HG02678 (cell line): ENCODE results near the gene CLEC14A.

Experiments
- ATAC-seq: cut with Tn5 transposase; IDR thresholded peaks from one replicate; pipeline ENCODE4 v1.9.1; 2021; ENCODE audit warnings: mild to moderate bottlenecking, moderate library complexity; ENCODE audit not compliant: unreplicated experiment

Gene CLEC14A

GRCh38 chr14:38250331-38250730 is 5.6 kb downstream of the CLEC14A start:
- no peak for ATAC-seq

- ATAC-seq, result no peak
Measured at GRCh38 chr14:38248321-38249028, 7.4 kb downstream of the CLEC14A start.

DNA sequence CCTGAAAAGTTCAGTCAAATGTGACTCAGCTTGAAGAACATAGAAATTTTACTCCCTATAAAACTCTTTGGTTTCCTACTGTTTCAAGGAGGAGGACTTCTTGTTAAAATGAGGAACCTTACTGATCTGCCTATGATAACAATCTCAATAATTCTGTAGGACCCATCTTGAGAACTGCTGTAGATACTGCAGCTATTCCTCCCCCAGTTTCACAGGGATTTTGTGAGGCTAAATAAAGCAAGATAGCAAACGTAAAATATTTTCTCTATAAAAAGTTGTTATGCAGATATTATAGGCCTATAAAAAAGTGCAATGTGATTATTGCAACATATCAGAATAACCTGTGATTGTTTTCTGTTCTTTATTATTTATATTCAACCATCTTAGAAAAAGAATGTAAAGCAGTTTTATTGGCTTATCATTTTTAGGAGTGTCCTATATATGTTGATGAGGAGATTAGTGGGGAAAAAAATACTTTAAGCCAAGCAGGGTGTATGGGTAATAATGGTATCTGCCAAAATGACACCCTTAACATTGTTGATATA is 12.1 kb downstream of the CLEC14A start:
- ATAC-seq, result no peak

- no peak for ATAC-seq
Measured at GRCh38 chr14:38238878-38239277, 17.0 kb downstream of the CLEC14A start.

GRCh38 chr14:38238332-38238731 is 17.6 kb downstream of the CLEC14A start:
- no peak for ATAC-seq

DNA sequence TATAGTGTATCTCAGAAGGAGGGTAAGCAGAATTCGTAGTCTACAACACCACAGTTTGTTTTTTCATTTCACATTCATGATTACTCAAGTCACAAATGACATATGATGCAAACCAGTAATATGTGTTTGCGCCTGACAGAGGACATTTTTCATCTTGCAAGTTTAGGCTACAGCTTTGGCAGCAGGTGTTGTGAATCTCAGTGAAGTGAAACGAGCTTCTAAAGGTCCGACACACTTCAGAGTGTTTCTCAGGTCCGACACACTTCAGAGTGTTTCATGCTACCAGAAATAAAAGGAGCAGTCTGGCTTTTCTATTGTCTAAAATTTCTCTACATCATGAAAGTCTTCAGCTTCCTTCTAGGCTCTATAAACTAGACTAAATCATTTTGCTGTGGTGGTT is 22.7 kb downstream of the CLEC14A start:
- ATAC-seq, result no peak

DNA sequence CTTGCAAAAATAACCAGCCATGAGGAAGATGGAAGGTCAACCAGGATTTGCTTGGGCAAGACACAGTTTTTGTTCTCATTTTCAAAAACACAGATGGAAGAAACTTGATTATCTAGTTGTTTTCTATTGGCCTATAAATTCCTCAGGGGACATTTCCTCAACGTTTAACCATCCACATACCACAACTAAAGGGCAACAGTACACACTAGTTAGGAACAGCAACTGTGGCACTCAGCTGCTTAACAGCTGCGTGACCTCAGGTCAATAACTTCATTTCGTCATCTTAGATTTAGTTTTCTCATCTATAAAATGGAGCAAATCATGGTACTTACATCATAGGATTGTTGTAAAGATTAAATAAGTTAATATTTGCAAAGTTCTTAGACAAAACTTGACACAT is 29.5 kb downstream of the CLEC14A start:
- no peak for ATAC-seq

- ATAC-seq, result no peak
Measured at GRCh38 chr14:38225946-38226345, 29.9 kb downstream of the CLEC14A start.

GRCh38 chr14:38224338-38224737 is 31.6 kb downstream of the CLEC14A start:
- no peak for ATAC-seq

DNA sequence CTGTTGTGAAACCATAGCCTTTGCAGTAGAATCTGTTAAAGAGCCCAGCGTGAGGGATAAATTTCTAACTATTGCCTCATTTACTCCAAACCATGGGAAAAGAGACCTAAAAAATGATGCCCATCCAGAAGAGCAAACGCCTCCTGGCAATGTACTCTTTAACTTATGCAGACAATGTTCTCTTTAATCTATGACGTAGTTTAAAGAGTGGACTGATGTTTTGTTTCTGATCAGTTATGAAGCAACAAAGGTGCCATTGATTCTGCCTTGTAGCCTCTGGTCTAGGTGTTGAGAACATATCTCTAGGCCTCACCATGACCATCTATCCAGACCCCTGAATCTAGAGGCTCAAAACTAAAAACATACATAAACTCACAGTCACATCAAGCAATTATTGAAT is 34.8 kb downstream of the CLEC14A start:
- no peak for ATAC-seq

DNA sequence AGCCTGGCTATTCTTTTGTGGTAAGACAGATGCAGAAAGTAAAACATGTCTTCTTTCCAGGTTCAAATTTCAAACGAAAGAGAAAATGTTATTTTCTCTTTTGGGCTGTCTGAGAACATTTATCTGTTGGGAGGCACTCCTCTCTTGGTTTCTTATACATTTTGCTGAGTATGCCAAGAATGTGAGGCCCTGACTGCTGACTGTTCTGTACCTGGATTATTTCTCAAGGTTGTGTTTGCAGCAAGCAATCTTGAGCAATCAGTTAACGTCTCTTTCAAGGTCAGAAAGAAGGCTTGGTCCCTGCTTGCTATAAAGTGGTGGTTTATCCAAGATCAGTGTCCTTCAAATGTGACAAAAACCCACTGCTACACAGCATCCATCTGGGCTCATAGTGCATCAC is 38.3 kb downstream of the CLEC14A start:
- no peak for ATAC-seq

GRCh38 chr14:38213001-38213400 is 42.9 kb downstream of the CLEC14A start:
- ATAC-seq, result no peak

DNA sequence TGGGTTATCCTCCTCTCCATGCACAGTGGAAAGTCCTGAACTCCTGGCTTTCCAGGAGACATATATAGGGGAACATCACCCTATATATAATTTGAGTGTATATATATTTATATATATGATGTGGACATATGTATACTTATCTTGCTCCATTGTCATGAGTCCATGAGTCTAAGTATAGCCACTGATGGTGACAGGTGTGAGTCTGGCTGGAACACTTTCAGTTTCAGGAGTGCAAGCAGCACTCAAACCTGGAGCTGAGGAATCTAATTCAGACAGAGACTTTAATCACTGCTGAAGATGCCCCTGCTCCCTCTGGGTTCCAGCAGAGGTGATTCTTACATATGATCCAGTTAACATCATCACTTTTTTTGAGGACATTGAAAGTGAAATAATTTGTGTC is 43.8 kb downstream of the CLEC14A start:
- ATAC-seq, result no peak

DNA sequence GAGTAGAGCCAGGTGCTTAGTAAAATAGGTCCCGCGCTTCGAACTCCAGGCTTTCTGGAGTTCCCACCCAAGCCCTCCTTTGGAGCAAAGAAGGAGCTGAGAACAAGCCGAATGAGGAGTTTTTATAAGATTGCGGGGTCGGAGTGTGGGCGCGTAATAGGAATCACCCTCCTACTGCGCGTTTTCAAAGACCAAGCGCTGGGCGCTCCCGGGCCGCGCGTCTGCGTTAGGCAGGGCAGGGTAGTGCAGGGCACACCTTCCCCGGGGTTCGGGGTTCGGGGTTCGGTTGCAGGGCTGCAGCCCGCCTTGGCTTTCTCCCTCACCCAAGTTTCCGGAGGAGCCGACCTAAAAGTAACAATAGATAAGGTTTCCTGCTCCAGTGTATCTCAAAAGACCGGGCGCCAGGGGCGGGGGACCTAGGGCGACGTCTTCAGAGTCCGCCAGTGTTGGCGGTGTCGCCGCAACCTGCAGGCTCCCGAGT is 44.6 kb downstream of the CLEC14A start:
- no peak for ATAC-seq

DNA sequence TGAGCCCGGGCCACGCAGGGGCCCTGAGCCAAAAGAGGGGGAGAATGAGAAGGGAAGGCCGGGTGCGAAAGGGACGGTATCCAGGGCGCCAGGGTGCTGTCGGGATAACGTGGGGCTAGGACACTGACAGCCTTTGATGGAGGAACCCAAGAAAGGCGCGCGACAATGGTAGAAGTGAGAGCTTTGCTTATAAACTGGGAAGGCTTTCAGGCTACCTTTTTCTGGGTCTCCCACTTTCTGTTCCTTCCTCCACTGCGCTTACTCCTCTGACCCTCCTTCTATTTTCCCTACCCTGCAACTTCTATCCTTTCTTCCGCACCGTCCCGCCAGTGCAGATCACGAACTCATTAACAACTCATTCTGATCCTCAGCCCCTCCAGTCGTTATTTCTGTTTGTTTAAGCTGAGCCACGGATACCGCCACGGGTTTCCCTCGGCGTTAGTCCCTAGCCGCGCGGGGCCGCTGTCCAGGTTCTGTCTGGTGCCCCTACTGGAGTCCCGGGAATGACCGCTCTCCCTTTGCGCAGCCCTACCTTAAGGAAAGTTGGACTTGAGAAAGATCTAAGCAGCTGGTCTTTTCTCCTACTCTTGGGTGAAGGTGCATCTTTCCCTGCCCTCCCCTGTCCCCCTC is 45.2 kb downstream of the CLEC14A start:
- no peak for ATAC-seq

- no peak for ATAC-seq
Measured at GRCh38 chr14:38209572-38210557, 46.0 kb downstream of the CLEC14A start.

DNA sequence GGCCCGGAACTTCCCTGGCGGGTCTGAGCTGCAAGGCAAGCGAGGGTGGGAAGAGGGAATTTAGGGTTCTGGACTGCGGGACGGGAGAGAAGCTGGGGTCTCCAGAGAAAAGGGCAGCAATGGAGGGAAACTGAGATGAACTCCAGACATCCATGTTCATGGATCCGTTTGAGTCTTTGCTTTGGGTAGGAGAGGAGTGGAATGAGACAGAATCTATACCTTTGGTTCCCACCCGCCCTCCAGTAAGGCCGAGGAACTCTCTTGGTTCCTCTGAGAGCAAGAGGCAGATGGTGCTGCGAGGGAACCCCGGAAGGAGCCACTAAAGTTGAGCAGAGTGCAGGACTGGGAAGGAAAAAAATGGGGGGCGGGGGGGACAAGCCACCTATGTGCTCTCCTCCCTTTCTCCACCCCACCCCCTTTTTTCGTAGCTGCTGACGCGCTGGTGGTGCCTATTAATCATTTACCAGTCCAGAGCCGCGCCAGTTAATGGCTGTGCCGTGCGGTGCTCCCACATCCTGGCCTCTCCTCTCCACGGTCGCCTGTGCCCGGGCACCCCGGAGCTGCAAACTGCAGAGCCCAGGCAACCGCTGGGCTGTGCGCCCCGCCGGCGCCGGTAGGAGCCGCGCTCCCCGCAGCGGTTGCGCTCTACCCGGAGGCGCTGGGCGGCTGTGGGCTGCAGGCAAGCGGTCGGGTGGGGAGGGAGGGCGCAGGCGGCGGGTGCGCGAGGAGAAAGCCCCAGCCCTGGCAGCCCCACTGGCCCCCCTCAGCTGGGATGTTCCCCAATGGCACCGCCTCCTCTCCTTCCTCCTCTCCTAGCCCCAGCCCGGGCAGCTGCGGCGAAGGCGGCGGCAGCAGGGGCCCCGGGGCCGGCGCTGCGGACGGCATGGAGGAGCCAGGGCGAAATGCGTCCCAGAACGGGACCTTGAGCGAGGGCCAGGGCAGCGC is 47.0 kb downstream of the CLEC14A start:
- ATAC-seq, result no peak

DNA sequence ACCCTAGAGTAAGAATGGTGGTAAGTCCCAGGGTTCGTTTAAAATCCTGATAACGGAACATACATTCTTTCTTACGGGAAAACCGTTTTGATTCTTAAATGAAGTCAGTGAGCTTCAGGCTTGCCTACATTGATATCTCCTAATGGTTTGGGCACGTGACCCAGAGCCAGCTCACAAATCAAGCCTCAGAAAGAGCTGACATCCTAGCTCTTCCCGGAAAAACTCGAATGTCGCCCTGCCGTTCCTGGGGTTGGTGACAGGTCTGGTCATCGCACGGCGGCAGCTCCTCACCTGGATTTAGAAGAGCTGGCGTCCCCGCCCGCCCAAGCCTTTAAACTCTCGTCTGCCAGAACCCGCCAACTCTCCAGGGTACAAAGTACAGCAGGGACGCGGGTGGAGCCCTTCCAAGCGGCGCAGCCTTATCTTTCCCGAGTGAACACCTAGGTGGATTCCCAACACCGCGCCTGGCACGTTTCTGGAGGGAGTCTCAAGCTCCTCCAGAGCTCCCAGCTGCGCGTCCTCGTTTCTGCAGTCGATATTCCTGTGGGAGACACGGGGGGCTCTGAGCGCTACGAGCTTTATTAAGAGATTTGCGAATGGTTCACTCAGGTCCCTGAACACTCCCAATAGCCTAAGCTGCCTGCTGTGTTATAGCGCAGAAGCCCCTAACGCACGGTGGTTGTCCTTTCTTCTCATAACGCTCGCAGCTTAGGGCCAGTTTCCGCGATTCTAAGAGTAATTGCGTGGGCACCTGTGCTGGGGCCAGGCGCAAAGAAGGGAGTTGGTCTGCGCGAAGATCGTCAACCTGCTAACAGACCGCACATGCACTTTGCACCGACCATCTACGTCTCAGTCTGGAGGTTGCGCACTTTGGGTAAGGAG is 47.9 kb downstream of the CLEC14A start, which contains the start of gene SSTR1:
SSTR1 (plus strand) TSS at position 169 of the 882 bp plus-strand sequence. CDS start 1,486 bp downstream, outside the sequence.
- ATAC-seq, result no peak

DNA sequence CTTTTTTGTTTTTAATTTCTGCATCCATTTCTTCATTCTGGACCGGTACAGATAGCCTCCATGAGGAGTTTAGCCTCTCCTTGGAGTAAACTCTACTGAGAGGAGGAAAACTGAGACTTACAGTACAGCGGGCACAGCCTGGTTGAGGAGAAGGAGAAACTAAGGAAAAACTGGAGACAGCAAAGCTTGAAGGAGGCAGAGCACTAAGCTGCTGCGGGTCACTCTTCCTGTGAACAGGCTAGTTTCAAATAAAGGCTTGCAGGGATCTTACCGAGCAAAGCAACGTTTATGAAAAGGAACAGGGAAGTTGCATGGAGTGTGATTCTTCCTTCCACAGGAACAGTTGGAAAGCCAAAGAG is 48.5 kb downstream of the CLEC14A start:
- ATAC-seq, result no peak
